ENCODE results near the gene TMEM79. TPM values are rescaled to one million over a fixed set of nuclear protein-coding genes. Genes with fewer than 3 reads are reported as not detected.

The TMEM79 gene
- total RNA-seq: 0.78 TPM

GRCh38 chr1:156284112-156284511 is at the start of gene TMEM79:
TMEM79 (plus strand) TSS chr1:156284325; CDS start chr1:156285227, 902 bp downstream.
- DNase-seq: no peak

GRCh38 chr1:156236164-156236563 is 48.0 kb upstream of the TMEM79 start:
- DNase-seq: no peak

- no peak for DNase-seq
These were observed 45.9 kb upstream of the TMEM79 start for GRCh38 chr1:156238248-156238647.

GRCh38 chr1:156241311-156241811 is 42.8 kb upstream of the TMEM79 start:
- DNase-seq: no peak

- no peak for DNase-seq
These were observed 42.2 kb upstream of the TMEM79 start, which contains the start of gene BGLAP for GRCh38 chr1:156241926-156242325. BGLAP (plus strand) TSS chr1:156242184; CDS start chr1:156242232, 48 bp downstream.

GRCh38 chr1:156242738-156243137 is 41.4 kb upstream of the TMEM79 start:
- no peak for DNase-seq

- DNase-seq: no peak
These were observed 40.0 kb upstream of the TMEM79 start for GRCh38 chr1:156244126-156244525.

GRCh38 chr1:156244712-156245111 is 39.4 kb upstream of the TMEM79 start:
- DNase-seq: no peak

GRCh38 chr1:156245451-156246232 is 38.5 kb upstream of the TMEM79 start:
- no peak for DNase-seq

- no peak for DNase-seq
These were observed 37.8 kb upstream of the TMEM79 start for GRCh38 chr1:156246241-156246780.

- DNase-seq: no peak
These were observed 37.2 kb upstream of the TMEM79 start for GRCh38 chr1:156246781-156247459.

- peak; percentile 87 for DNase-seq
These were observed 36.4 kb upstream of the TMEM79 start, which contains the start of gene PAQR6 for GRCh38 chr1:156247460-156248322. PAQR6 (minus strand) TSS chr1:156248056; CDS start chr1:156246731, 1,325 bp downstream.

GRCh38 chr1:156248323-156248683 is 35.8 kb upstream of the TMEM79 start:
- no peak for DNase-seq

- DNase-seq: no peak
These were observed 34.5 kb upstream of the TMEM79 start for GRCh38 chr1:156249593-156249992.

GRCh38 chr1:156251527-156251926 is 32.6 kb upstream of the TMEM79 start:
- DNase-seq: no peak

GRCh38 chr1:156253634-156254033 is 30.5 kb upstream of the TMEM79 start:
- DNase-seq: no peak

GRCh38 chr1:156257711-156258110 is 26.4 kb upstream of the TMEM79 start:
- DNase-seq: no peak

- no peak for DNase-seq
These were observed 25.3 kb upstream of the TMEM79 start for GRCh38 chr1:156258859-156259258.

GRCh38 chr1:156259805-156260204 is 24.3 kb upstream of the TMEM79 start:
- DNase-seq: no peak

GRCh38 chr1:156260896-156261295 is 23.2 kb upstream of the TMEM79 start:
- no peak for DNase-seq

GRCh38 chr1:156262461-156263287 is 21.5 kb upstream of the TMEM79 start:
- DNase-seq: no peak
